HG03066 (cell line): Measurements from ENCODE around the gene PDHX.

ENCODE experiments used
- ATAC-seq: cut with Tn5 transposase; IDR thresholded peaks from one replicate; pipeline ENCODE4 v1.9.1; 2021; ENCODE audit warnings: low read depth; ENCODE audit not compliant: unreplicated experiment

Gene PDHX

GRCh38 chr11:34944692-34945091 is 28.3 kb downstream of the PDHX start:
- ATAC-seq = no peak

GRCh38 chr11:34948696-34949095 is 32.3 kb downstream of the PDHX start:
- no peak for ATAC-seq

GRCh38 chr11:34953955-34954354 is 37.5 kb downstream of the PDHX start:
- no peak for ATAC-seq

GRCh38 chr11:34957206-34957605 is 40.8 kb downstream of the PDHX start:
- no peak for ATAC-seq

- ATAC-seq = no peak
Observed at GRCh38 chr11:34957606-34958005, 41.2 kb downstream of the PDHX start.

GRCh38 chr11:34959770-34960169 is 43.4 kb downstream of the PDHX start:
- ATAC-seq = no peak

GRCh38 chr11:34960277-34960676 is 43.9 kb downstream of the PDHX start:
- ATAC-seq = no peak

GRCh38 chr11:34962034-34962433 is 45.6 kb downstream of the PDHX start:
- no peak for ATAC-seq

GRCh38 chr11:34963351-34963750 is 46.9 kb downstream of the PDHX start:
- ATAC-seq = no peak

GRCh38 chr11:34964610-34965331 is 48.4 kb downstream of the PDHX start:
- ATAC-seq = no peak

GRCh38 chr11:34968862-34969261 is 52.4 kb downstream of the PDHX start:
- no peak for ATAC-seq

- no peak for ATAC-seq
Observed at GRCh38 chr11:34970033-34970432, 53.6 kb downstream of the PDHX start.

GRCh38 chr11:34970480-34970879 is 54.1 kb downstream of the PDHX start:
- no peak for ATAC-seq

- ATAC-seq = no peak
Observed at GRCh38 chr11:34971928-34972327, 55.5 kb downstream of the PDHX start.

- no peak for ATAC-seq
Observed at GRCh38 chr11:34972366-34972765, 55.9 kb downstream of the PDHX start.

GRCh38 chr11:34972892-34973291 is 56.5 kb downstream of the PDHX start:
- ATAC-seq = no peak

GRCh38 chr11:34975482-34975881 is 59.1 kb downstream of the PDHX start:
- no peak for ATAC-seq

GRCh38 chr11:34976496-34977088 is 60.2 kb downstream of the PDHX start:
- no peak for ATAC-seq

- no peak for ATAC-seq
Observed at GRCh38 chr11:34977089-34977912, 60.9 kb downstream of the PDHX start.

GRCh38 chr11:34978236-34979191 is 62.1 kb downstream of the PDHX start:
- ATAC-seq = no peak
